Right renal pelvis (tissue), 4 donors: Measurements from ENCODE around the gene LRCH1. TPM values are rescaled to one million over a fixed set of nuclear protein-coding genes. Genes with fewer than 3 reads are reported as not detected.

ENCODE experiments used
- DNase-seq, 4 donors: peaks; one replicate each; pipeline ENCODE4 v3.0.0-alpha.2; 2013; ENCODE audit warnings: low read depth in 4 of 4, low spot score in 3 of 4, missing footprints in 1 of 4
- polyA plus RNA-seq, 4 donors: library from polyadenylated mRNA; unstranded; fragments of 120-200 nt; gene quantifications; one replicate each; pipeline ENCODE4 v1.2.1, GENCODE V29; 2013; ENCODE audit not compliant: insufficient read length in 4 of 4

Gene LRCH1
- polyA plus RNA-seq, 4 donors, result 28.3 to 37.4 (median 35.2) TPM

DNA sequence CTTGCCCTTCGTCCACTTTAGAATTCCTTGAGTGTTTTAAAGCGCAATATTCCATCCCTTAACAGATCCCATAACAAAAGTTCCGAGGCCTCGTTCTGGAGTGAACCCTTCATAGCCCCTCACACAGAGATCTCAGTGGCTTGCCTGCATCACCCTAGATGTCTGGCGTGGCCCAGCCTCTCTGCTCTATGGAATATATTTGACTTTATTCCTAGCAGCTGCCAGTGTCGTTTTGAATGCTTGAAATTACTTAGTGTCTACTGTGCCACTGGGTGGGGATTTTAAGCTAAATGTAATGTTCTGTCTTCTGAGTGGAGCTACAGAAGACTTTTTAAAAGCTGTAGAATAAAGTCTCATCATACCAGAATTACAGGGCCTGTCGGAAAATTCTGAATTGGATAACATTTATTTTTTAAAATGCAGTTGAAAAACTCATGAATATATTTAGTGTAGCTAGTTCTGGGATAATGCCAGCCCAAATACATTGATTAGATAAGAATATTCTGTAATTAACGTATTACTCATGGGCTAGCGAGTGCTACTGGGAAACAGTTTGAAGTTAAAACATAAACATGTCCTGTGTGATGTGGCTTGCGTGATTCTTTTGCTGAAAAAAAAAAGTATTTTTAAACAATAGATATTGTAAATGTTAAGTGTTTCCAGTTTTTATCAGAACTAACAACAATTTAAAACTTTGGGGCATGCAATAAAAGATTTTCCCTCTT lies 132.2 kb downstream of the LRCH1 start:
- no peak for DNase-seq

DNA sequence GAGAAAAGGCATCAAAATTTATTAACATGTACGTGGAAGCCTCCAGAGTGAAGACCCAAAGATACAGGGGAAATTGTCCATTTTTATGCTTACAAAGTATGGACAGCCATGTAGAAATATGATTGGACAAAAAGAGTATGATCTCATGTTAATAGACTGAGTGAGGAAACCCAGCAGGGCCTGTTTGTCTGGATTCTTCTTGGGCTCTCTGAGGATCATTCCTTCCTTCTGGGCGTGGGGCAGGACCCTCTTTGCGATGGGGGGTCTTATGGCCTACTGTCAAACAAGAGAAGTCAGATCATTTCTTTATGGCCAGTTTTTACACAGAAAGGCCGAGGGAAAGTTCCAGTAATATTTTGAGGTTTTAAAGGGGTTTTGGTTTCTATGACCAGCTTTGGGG lies 133.2 kb downstream of the LRCH1 start:
- no peak for DNase-seq

DNA sequence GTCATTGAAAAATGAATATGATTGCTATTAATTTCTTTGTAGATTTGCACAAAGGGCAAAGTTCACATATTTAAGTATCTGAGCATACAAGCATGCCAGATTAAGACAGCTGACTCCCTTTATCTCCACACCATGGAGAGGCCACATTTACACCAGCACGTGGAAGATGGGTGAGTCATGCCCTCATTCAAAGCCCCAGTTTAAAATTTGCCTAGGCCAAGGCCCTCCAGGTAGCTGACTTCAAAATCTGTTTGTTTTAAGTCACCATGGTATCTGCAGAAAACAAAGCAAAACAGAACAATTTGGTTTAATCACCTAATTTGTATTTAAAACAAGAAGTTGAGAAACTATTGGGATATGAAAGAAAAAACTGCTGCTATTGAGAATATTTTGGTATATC lies 134.8 kb downstream of the LRCH1 start:
- no peak for DNase-seq

DNA sequence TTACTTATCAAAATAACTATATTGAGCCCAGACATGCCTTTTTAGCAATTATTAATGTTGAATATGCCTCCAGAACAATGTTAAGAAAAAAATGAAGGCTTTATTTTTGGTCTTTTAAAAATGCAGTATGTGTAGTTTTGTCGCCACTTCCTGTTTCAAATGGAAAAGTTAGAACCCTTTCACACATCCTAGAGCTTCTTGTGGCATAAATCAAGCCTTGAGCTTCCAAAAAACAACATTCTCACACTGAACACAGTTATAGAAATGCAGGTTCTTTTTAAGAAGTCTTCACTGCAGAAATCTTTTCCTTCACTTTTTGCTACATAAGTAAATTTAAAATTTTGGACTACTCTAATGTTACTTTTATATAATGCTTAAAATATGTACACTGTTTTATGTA lies 135.3 kb downstream of the LRCH1 start:
- DNase-seq, result no peak

DNA sequence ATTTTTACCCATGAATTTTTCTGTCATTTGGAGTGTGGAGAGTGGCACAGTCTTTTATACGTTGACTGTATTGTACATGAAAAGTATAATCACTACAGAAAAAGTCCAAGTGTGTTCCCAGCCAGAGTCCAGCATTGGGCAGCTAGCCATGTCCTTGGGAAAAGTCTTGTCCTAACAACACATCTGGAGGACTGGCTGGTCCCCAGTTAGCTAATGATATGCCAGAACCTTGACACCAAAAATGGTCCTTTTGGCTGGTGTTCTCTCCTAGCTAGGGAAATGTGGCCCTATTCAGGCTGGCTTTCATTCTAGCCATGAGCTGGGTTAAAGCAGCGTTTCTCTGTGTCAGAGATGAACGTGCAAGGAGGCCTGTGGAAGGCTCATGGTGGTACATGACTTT lies 145.0 kb downstream of the LRCH1 start:
- DNase-seq, result no peak

DNA sequence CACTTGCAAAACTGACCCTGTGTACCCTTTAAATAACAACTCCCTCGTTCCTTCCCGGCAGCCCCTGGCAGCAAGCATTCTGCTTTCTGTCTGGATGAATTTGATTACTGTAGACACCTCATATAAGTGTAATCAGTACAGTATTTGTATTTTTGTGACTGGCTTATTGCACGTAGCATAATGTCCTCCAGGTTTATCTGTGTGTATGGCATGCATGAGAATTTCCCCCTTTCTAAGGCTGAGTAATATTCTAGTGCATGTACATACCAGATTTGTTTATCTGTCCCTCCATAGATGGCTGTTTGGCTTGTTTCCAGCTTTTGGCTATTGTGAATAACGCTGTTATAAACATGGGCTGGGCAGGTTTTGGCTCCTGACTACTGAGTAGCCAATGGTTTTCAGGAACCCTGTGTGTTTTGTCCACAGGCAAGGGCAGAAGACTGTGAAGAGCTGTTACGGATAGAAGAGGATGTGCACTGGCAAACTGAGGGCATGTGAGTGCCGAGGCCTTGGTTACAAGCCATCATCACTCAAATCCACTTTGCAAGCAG lies 146.0 kb downstream of the LRCH1 start:
- no peak for DNase-seq

DNA sequence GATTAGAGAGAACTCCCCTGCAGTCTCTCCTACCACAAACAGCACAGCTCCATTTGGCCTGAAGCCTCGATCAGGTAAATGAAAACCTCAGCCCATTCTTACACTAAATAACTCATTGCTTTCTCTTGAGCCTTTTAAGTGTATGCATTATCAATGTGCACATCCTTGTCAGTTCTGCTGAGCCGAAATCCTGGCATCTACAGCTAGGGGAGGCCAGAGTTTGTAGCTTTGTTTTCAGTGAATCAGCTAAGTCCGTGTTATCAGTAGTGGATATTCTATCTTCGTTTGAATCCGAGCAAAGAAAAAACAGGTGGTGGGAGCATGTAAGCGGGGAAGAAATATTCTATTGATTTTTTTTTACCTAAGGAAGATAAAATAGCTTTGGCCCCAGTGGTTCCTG lies 159.6 kb downstream of the LRCH1 start:
- no peak for DNase-seq

DNA sequence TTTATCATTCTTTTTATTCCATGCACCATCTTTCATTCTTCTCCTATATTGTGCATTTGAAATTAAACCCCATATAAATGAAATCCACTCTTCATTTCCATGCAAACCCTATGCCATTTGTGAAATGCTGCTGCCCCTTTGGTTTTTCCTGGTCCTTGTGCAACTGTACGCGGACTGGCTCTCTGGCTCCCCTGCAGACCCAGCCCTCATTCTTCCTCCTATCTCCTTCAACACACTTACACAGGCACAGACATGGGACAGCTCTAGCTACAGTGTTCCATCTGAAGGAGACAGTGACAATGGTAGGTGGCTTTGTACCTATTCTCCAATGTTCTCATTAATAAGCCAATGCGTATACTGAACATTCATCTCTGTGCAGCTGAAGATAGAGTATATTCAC lies 162.4 kb downstream of the LRCH1 start:
- no peak for DNase-seq

DNA sequence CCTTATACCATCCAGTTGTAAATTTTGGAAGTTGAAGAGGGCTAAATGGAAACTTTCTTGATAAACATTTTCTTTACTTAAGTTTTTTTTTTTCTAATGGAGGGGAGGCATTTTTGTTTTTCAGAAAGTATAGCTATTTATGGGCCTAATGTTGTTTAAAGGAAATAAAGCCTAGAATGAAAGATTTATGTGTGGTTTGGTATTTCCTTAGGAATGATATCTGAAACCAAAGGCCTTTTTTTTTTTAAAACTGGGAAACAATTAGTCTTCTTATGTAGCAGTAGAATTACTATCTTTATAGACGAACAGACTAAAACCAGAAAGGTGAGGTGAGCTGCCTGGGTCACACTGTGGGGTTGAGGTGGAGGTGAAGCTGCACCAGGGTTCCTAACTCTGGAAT lies 163.9 kb downstream of the LRCH1 start:
- peak in 2 of 4 donors; percentile 20 to 37 for DNase-seq

DNA sequence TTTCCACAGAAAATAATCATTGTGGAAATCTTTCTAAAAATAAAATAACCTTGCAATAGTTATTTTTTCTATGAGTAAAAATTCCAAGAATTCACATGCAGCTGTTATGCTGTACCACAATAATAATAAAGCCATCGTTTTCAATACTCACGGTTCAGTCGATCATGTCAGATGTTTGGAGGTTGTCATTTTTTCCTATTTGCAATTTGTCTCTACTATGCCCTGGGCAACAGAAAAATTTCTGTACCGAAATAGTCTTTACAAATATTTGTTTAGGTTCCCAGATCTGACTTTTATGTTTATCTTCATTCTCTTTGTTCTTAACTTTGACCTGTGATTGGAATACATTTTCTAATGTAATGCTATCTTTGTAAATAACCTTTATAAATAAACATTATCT lies 164.3 kb downstream of the LRCH1 start:
- DNase-seq, result no peak

DNA sequence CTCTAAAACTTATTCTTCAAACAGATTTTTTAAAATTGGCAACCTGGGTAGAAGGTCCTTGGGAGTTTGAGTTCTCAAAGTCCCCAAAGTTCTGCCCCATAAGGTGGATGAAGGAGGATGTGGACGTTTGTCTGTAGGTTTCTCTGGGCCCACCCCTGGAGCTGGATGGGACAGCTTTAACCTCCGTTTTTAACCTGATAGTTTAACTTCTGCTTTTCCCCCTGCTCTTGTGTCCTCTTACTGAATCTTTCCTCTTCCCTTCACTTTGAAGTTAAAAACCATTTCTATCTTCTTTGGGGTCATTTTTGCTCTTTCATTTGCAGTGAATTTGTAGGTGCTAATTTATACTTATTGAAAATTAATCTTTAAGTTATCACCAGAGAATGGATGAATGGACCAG lies 164.9 kb downstream of the LRCH1 start:
- no peak for DNase-seq

DNA sequence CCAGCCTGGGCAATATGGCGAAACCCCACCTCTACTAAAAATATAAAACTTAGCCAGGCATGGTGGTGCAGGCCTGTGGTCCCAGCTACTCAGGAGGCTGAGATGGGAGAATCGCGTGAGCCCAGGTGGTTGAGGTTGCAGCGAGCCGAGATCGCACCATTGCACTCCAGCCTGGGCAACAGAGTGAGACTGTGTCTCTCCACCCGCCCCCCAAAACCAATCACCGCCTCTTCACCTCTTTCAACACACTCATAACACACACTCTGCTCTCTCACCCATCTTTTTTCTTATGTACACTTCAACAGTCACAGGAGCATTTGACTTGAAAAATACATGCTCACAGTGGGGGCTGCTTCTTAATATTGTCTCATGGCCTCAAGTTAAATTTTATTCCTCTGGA lies 167.2 kb downstream of the LRCH1 start:
- no peak for DNase-seq

DNA sequence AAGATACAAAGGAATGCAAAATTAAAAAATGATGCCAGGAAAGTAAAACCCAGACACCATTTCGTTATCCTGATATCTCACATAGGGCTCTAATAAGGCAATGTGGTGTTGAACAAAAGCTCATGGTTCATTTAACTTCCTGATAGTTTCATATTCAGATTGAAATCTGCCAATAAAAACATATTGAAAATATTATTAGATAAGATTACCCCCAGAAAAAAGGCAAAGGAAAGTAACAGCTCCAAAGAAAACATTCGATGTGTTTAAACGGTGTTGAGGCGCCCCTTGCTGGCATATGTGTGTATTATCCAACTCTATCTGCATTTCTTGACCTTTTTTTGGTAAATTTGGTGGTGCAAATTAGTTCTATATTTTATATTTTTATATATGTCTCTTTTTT lies 168.1 kb downstream of the LRCH1 start:
- peak in 3 of 4 donors; percentile 28 to 34 (median 31) for DNase-seq

DNA sequence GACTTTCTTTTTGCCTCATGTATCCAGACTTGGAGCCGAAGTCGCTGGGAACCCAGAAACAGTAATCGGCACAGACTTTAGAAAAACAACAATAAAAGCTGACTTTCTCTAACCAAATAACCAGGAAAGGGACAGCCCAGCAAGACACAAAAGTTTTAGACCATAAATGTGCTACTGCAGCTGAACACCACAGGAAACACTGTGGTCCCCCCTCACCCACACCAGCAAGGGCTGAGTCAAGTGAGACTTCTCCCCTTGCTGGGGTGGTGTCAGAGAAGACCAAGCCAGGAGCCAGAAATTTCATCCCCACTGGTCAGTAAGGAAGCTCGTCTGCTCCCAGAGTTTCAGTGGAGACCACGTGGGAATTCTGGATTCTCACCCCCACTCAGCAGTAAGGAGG lies 173.4 kb downstream of the LRCH1 start:
- DNase-seq, result no peak

DNA sequence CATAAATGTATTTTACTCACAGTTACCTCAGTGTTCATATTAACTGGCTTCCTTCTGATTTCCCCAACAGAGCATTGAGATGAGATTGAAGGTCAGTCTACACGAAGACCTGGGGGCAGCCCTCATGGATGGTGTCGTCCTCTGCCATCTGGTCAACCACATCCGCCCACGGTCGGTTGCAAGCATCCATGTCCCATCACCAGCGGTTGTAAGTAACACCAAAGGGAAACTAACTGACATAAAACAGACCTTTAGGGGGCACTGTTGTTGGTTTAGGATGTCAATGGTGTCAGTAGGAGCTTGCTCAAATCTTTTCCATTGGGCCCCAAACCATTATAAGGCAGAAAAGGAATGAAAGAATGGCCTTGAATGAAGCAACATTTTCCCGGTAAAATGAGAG lies 175.8 kb downstream of the LRCH1 start:
- no peak for DNase-seq

DNA sequence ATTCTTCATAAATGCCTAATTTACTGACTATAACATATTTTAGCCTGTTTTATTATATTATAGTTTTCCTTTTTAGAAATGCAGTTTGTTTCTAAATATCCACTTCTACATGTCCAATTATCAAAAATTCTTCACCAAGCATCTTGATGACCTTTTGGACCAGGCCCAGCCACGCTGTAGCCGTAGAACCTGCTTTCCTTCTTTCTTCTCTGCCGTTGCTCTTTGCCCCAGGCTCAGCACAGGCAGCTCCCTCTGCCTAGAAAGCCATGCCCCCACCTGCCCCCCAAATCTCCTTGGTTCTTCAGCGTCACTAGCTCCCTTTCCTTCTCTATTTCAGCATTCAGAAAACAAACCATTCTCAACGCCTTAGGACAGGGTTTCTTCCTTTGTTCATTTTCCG lies 178.6 kb downstream of the LRCH1 start:
- no peak for DNase-seq

DNA sequence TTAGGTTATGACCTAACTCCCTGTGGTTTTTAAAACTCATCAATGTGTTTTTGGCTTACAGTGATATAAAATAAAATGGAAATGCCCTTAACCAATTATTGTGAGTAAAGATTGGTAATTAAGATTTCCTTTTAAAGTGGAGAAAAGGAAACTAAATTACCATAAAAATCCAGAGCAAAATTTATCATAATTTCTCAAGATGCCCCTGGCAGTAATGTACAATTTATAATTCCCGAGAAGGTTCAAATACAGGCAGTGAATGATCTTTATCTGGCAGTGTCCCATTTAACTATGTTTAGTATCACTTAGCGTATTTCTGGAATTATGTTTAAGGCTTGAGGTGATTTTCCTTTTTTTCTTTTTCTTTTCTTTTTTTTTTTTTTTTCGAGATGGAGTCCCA lies 182.5 kb downstream of the LRCH1 start:
- DNase-seq, result no peak

DNA sequence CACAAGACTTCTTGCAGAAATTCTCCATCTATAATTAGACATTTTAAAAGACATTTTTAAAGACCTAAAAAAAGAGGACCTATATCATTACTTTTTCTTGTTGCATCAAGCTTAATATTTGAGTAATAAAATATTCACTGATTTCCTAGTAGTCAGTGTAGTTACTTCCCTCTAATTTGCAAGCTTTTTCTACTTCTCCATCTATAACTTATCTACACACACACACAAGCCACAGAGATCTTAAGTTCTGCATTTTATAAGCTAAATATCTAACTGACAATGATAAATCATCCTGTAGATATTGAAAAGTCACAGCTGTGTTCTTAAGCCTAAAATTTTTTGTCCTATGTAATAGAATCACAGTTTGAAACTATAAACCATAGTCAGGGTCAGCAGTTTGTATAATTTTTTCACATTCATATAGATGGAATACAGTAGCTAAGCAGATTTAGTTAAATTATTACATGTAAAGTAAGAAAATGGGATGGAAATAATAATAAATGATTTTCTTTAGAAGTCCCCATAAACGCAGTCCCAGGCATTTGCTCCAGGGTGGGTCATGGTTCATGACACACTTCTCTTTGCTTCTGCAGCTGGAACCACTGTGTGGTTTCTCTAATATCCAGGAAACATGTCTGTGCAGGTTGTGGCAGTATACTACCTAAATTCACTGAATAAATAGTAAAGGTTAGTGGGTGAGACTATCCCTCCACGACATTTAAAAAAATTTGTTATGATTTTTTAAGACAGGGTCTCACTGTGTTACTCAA lies 183.8 kb downstream of the LRCH1 start:
- DNase-seq, result no peak

DNA sequence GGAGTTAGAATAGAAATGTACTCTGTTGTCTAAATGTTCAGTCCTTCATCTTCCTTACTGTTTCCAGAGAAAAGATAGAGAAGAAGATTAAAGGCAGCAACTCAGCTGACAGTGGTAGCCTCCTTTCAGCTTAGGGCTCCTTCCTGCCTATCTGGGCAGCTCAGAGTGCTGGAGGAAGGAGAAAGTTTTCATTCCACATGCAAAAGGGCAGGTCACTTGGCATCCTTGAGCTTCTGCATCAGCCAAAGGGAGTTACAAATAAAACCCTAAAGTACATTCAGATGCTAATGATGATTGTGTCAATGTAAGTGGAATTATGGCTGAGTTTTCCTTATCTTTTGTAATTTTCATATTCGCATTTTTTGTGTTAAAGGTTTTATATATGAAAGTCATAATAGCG lies 185.1 kb downstream of the LRCH1 start:
- DNase-seq, result no peak

DNA sequence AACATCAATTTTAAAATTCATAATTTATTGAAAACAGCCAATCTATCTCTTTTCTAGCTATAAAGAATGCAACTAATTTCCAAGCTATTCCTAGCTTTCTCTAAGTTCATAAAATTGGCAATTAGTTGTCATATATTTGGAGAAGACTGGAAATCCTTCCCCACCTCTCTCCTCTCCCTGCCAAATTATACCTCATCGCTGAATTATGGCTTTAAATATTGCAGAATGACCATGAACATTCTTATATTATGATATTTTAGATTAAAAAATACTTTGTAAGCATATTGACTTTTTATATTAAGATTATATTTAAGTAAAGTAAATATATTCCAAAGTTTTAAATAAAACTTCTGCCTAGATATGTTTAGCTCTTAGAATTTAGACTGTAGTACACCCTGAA lies 185.8 kb downstream of the LRCH1 start:
- DNase-seq, result no peak

DNA sequence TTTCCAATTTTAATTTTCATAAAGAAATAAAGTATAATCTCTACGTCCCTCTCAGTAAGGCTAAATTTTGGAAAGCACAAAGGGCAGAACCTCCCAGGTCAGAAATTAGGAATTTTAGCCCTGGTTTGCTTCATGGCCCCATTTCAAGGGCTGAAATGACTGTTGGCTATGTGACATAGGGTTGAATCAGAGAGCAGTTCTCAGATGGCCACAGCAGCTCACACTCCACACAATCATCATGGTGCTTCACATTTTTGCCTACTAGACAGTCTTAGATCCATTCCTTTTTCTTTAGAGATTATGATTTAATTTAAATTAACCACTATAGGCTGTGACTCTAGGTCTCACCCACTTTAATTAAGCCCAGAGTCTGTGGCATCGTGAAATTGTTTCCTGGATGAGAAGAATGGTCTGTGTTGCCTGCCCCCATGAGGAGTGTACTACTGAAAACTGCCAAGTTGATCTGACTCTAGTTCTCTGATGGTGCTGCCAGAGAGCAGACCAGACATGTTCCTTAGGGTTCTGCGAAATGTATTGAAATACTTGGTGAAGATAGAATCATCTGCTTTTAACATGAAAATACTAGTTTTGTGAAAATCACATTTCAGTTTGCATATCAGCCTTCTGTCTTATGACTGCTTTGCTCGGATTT lies 186.6 kb downstream of the LRCH1 start:
- DNase-seq, result no peak

DNA sequence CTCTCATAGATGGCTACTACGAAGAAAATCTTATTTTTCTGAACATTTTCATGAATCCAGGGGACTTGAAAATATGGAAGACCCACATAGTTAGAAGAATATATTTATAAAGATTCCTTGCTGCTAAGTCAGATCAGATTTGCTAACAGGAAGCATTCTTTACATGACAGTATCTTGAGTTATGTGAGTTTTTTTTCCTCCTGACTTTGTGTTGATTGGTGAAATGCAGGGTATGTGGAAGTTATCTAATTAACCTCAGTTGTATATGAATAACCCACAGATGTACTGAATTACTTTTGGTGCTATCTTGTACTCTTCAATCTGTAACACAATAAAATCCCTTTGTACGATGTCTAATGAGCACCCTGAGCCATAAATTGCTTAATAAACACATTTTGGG lies 190.2 kb downstream of the LRCH1 start:
- no peak for DNase-seq
